Transverse colon (tissue), 4 donors: Measurements from ENCODE around the gene S1PR1. TPM values are rescaled to one million over a fixed set of nuclear protein-coding genes. Genes with fewer than 3 reads are reported as not detected.

Source experiments
- DNase-seq: peaks from one replicate; pipeline ENCODE4 v3.0.0-alpha.2; 2019
- H3K27ac ChIP-seq, 4 donors: fragments of 200-600 bp; sonication (generic); 2 replicates each; pipeline ENCODE4 v1.5.1; 2016 to 2018; ENCODE audit warnings: inconsistent platforms in 4 of 4
- H3K27me3 ChIP-seq: fragments of 200-600 bp; sonication (generic); 2 replicates; pipeline ENCODE4 v1.5.1; 2017; ENCODE audit warnings: inconsistent platforms
- H3K36me3 ChIP-seq, 4 donors: fragments of 200-600 bp; sonication (generic); 2 replicates each; pipeline ENCODE4 v1.5.1; 2017 to 2019; ENCODE audit warnings: inconsistent platforms in 4 of 4
- H3K4me1 ChIP-seq, 4 donors: fragments of 200-600 bp; sonication (generic); 2 replicates each; pipeline ENCODE4 v1.5.1; 2017 to 2020; ENCODE audit warnings: inconsistent platforms in 4 of 4
- H3K4me3 ChIP-seq, 4 donors: fragments of 200-600 bp; sonication (generic); 1 replicate in 1 of 4; 2 replicates in 3 of 4; pipeline versions ENCODE4 v1.5.1 to v1.6.1; 2017 to 2019; ENCODE audit warnings: inconsistent platforms in 4 of 4
- H3K9me3 ChIP-seq, 2 donors: fragments of 200-600 bp; sonication (generic); 2 replicates each; pipeline ENCODE4 v1.5.1; 2017 to 2019; ENCODE audit warnings: inconsistent platforms in 2 of 2
- EP300 ChIP-seq: sonication (generic); formaldehyde crosslinking; IDR thresholded peaks from one replicate; pipeline ENCODE4 v1.6.1; 2017; ENCODE audit warnings: antibody characterized with exemption, low read depth
- POLR2A ChIP-seq: fragments of 450-650 bp; IDR thresholded peaks from one replicate; pipeline ENCODE4 v1.6.1; 2016; ENCODE audit warnings: antibody characterized with exemption, mild to moderate bottlenecking, moderate library complexity
- POLR2AphosphoS5 ChIP-seq, 3 donors: sonication (generic); formaldehyde crosslinking; IDR thresholded peaks; one replicate each; pipeline ENCODE4 v1.6.1; 2016; ENCODE audit warnings: antibody characterized with exemption in 3 of 3
- WGBS, 2 donors: methylation state at CpG; one replicate each; pipeline ENCODE4 v1.1.5; 2018; ENCODE audit warnings: low coverage in 1 of 2; 5-methylcytosine and 5-hydroxymethylcytosine counted together
- in situ Hi-C, 4 donors: fragments of 200-750 bp; cut with MboI; loops; one replicate each; pipeline versions ENCODE4 v1.15.0 to v1.15.1; 2017; ENCODE audit warnings: low sequenced_read_pairs in 3 of 4, low pct_ligation_motif_present in 1 of 4, low pct_unique_long_range_greater_than_20kb in 1 of 4
- intact Hi-C: fragments of 100-400 bp; cut with DNase I; formaldehyde crosslinking; loops from one replicate; pipeline ENCODE4 v1.15.1; 2023; ENCODE audit warnings: low total_unique reads
- total RNA-seq, 4 donors: library from RNA; depleted of rRNA; stranded (reverse); fragments of >200 nt; gene quantifications; one replicate each; pipeline ENCODE4 v1.1.0, GENCODE V29; 2016
- TF ChIP-seq, protein P1 (sequence below), 5 experiments: fragments of 200-600 bp in 3 of 5; fragments of 450-650 bp in 2 of 5; sonication (generic) in 3 of 5; IDR thresholded peaks; 1 replicate in 2 of 5; 2 replicates in 3 of 5; pipeline ENCODE4 v1.5.1; 2016 to 2017; ENCODE audit warnings: antibody characterized with exemption in 5 of 5, inconsistent platforms in 3 of 5, mild to moderate bottlenecking in 2 of 5, moderate library complexity in 1 of 5

S1PR1 gene
- total RNA-seq, 4 donors from 2014 or later: 5.6 to 58.1 (median 10.4) TPM

GRCh38 chr1:101290119-101290921 is 53.5 kb downstream of the S1PR1 start:
- DNase-seq: no peak
- TF ChIP-seq, protein P1, sequence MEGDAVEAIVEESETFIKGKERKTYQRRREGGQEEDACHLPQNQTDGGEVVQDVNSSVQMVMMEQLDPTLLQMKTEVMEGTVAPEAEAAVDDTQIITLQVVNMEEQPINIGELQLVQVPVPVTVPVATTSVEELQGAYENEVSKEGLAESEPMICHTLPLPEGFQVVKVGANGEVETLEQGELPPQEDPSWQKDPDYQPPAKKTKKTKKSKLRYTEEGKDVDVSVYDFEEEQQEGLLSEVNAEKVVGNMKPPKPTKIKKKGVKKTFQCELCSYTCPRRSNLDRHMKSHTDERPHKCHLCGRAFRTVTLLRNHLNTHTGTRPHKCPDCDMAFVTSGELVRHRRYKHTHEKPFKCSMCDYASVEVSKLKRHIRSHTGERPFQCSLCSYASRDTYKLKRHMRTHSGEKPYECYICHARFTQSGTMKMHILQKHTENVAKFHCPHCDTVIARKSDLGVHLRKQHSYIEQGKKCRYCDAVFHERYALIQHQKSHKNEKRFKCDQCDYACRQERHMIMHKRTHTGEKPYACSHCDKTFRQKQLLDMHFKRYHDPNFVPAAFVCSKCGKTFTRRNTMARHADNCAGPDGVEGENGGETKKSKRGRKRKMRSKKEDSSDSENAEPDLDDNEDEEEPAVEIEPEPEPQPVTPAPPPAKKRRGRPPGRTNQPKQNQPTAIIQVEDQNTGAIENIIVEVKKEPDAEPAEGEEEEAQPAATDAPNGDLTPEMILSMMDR (IDR thresholded peaks at IDR 0.05): no peak
- TF ChIP-seq POLR2A (no peak), POLR2AphosphoS5 (IDR thresholded peaks at IDR 0.05) (no peak), EP300 (no peak)
- no peak overlapping the region for H3K4me3 ChIP-seq
- in situ Hi-C loops: loop anchor here in 2 of 4 donors (5.0 to 25.0 kb wide), 2 partner anchors 368 to 378 kb away; no protein-coding TSS in a partner anchor
- no peaks in the 10 kb centered on the region for H3K27me3 ChIP-seq
- H3K4me1 ChIP-seq: peaks cover 0 to 11% (median 0%) of the 10 kb centered on the region in 4 donors
- no peak overlapping the region for H3K27ac ChIP-seq
- whole genome bisulfite sequencing, 2 donors: 78% methylated on average over 3 to 6 of the region's 6 CpGs
- intact Hi-C loops: no loop called here
- H3K9me3 ChIP-seq: no peaks in the 10 kb centered on the region
- no peaks in the 10 kb centered on the region for H3K36me3 ChIP-seq

Other genes with a start within 250 kb of the S1PR1 start
- 10 to 100 TPM in 3 of 4 donors, not detected in 1; 18.3 to 20.5 (median 18.9) TPM for gene DPH5, start 211.2 kb upstream of the S1PR1 start, total RNA-seq